HG02885 (cell line): ENCODE measurements around the gene C3AR1.
"Not testable (repeated sequence)": the region's sequence is repeated elsewhere in the genome, so short reads cannot be mapped to it uniquely, and the experiment has no call there.

Experiments used
- ATAC-seq: cut with Tn5 transposase; IDR thresholded peaks from one replicate; pipeline ENCODE4 v1.9.1; 2021; ENCODE audit warnings: mild to moderate bottlenecking; ENCODE audit not compliant: unreplicated experiment, poor library complexity

Gene C3AR1

GRCh38 chr12:8031872-8032241 is 34.3 kb downstream of the C3AR1 start:
- no peak for ATAC-seq

DNA sequence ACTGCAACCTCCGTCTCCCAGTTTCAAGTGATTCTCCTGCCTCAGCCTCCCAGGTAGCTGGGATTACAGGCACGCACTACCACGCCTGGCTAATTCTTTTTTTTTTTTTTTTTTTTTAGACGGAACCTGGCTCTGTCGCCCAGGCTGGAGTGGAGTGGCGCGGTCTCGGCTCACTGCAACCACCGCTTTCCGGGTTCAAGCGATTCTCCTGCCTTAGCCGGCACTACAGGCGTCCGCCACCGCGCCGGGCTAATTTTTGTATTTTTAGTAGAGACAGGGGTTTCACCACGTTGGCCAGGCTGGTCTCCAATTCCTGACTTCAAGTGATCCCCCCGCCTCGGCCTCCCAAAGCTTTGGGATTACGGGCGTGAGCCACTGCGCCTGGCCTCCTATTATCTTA is 35.1 kb downstream of the C3AR1 start:
- ATAC-seq, result not testable (repeated sequence)

DNA sequence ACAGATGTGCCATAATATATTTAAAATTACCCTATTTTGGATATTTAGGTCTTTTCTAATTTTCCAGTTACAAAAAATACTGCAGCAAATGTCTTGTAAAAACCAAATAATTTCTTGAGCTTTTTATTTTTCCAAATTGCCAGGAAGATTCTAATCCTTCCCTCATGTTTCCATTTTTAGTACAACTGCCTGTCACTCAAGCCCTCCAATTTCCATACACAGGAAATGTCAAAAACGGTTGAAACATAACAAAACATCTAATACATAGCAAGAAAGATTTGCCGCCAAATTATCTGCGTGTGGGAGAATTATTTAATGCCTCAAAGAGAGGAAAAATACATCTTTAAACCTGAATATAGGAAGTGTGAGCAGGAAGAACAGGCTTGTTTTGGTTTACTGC is 36.0 kb downstream of the C3AR1 start:
- no peak for ATAC-seq

DNA sequence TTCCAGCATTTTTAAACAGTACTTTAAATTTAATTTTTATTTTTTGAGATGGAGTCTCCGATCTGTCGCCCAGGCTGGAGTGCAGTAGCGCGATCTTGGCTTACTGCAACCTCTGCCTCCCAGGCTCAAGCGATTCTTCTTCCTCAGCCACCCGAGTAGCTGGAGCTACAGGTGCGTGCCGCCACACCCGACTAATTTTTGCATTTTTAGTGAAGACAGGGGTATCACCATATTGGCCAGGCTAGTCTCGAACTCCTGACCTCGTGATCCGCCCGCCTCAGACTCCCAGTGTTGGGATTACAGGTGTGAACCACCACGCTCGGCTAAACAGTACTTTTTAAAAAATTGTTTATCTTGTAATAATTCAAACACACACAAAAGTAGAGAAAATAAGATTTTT is 37.9 kb downstream of the C3AR1 start:
- ATAC-seq, result no peak

DNA sequence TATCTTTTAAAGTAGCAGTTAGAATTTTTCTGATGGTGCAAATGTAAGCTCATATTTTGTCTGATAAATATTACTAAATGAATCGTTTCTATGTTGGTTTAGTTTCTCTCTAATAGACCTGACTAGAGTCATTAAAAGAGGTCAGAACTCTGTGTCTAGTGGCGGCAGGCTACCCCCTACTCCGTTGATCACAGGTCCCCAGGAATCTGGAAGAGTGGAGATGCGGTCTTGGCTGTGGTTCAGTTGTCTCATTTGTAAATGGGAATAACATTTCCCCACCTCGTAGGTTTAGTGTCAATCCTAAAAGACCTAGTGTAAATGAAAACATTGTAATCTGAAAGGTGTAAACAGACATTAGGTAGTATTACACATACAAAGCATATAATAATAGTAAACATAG is 38.3 kb downstream of the C3AR1 start:
- no peak for ATAC-seq

DNA sequence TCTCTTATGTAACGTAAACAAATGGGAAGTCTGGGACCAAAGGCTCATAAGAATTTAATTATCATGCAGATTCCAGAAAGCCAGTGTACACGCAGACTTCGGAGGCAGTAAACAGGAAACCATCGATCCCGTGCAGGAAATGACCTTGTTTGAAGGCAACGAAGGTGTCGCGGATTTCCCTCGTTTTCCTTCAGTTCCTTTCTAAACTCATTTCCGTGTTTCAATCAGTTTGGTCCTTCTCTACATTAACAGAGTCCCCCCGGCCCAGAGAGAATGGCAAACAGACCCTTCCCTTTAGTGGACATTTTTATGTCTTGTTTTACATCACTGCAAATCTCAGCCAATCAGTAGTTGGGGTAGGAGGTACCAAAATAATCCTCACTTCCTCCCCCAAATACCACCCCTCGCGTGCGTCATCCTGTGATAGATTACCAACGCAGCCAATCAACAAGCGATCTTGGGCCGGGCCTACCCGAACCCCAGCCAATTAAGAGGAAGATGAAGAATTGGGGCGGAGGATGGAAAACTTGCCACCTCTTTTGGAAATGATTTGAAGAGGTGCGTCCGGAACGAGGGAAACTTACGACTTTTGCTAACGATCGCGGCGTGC is 39.8 kb downstream of the C3AR1 start:
- peak; percentile 99 for ATAC-seq

GRCh38 chr12:8018666-8019581 is 47.2 kb downstream of the C3AR1 start:
- ATAC-seq, result no peak

GRCh38 chr12:8018213-8018612 is 47.9 kb downstream of the C3AR1 start:
- ATAC-seq, result not testable (repeated sequence)

DNA sequence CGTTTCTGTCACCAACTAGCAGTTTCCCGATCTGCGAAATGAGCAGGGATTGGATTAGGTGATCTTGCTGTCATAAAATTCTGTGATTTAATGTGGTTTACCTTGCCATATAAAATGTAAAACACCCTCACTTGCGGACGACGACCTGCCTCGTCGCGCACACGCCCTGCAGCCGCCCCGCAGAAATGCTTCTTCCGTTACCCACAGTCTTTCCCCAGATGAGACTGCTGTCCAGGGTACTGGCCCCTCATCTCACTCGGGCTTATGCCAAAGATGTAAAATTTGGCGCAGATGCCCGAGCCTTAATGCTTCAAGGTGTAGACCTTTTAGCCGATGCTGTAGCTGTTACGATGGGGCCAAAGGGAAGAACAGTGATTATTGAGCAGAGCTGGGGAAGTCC is 51.3 kb downstream of the C3AR1 start:
- no peak for ATAC-seq

- ATAC-seq, result no peak
These were observed 53.4 kb downstream of the C3AR1 start for GRCh38 chr12:8012651-8013309.

GRCh38 chr12:8011331-8011730 is 54.8 kb downstream of the C3AR1 start:
- no peak for ATAC-seq
